ENCODE results near the gene TCERG1.
A peak's percentile ranks its signal among the peaks of the same experiment; 100 is the strongest.

TCERG1 gene

GRCh38 chr5:146475190-146475780 is 28.2 kb downstream of the TCERG1 start:
- no peak overlapping the region for H3K4me3 Mint-ChIP-seq
- ATAC-seq (ENCODE audit: low read depth) (no peak), DNase-seq (ENCODE audit: low spot score in 2 of 2) (no peak)
- H3K9me3 Mint-ChIP-seq = no peaks in the 10 kb centered on the region
- H3K36me3 Mint-ChIP-seq = peaks cover 41% of the 10 kb centered on the region
- H3K27me3 Mint-ChIP-seq = no peaks in the 10 kb centered on the region
- H3K27ac Mint-ChIP-seq = no peak overlapping the region
- H3K4me1 Mint-ChIP-seq = peaks cover 5% of the 10 kb centered on the region

- no peak overlapping the region for H3K27ac Mint-ChIP-seq
- ATAC-seq (ENCODE audit: low read depth) (no peak), DNase-seq (ENCODE audit: low spot score in 2 of 2) (no peak)
- H3K9me3 Mint-ChIP-seq = no peaks in the 10 kb centered on the region
- H3K36me3 Mint-ChIP-seq = peaks cover 39% of the 10 kb centered on the region
- no peak overlapping the region for H3K4me3 Mint-ChIP-seq
- no peaks in the 10 kb centered on the region for H3K27me3 Mint-ChIP-seq
- peaks cover 5% of the 10 kb centered on the region for H3K4me1 Mint-ChIP-seq
Measured at GRCh38 chr5:146475906-146476305, 28.8 kb downstream of the TCERG1 start.

- no peaks in the 10 kb centered on the region for H3K9me3 Mint-ChIP-seq
- H3K4me3 Mint-ChIP-seq = no peak overlapping the region
- peaks cover 37% of the 10 kb centered on the region for H3K36me3 Mint-ChIP-seq
- DNase-seq (ENCODE audit: low spot score in 2 of 2) = no peak
- no peaks in the 10 kb centered on the region for H3K27me3 Mint-ChIP-seq
- no peaks in the 10 kb centered on the region for H3K4me1 Mint-ChIP-seq
- no peak for ATAC-seq (ENCODE audit: low read depth)
- no peak overlapping the region for H3K27ac Mint-ChIP-seq
Measured at GRCh38 chr5:146482775-146483174, 35.6 kb downstream of the TCERG1 start.

- Mint-ChIP-seq H3K9me3 (no peaks in the 10 kb centered on the region), H3K4me1 (no peaks in the 10 kb centered on the region), H3K36me3 (peaks cover 43% of the 10 kb centered on the region), H3K27me3 (no peaks in the 10 kb centered on the region), H3K4me3 (no peak overlapping the region), H3K27ac (no peak overlapping the region)
- no peak for ATAC-seq (ENCODE audit: low read depth)
- DNase-seq (ENCODE audit: low spot score in 2 of 2) = no peak
Measured at GRCh38 chr5:146484714-146485391, 37.7 kb downstream of the TCERG1 start.

- ATAC-seq (ENCODE audit: low read depth) (no peak), DNase-seq (ENCODE audit: low spot score in 2 of 2) (no peak)
- peaks cover 32% of the 10 kb centered on the region for H3K36me3 Mint-ChIP-seq
- H3K4me1 Mint-ChIP-seq = no peaks in the 10 kb centered on the region
- H3K27ac Mint-ChIP-seq = no peak overlapping the region
- no peaks in the 10 kb centered on the region for H3K27me3 Mint-ChIP-seq
- no peak overlapping the region for H3K4me3 Mint-ChIP-seq
- H3K9me3 Mint-ChIP-seq = no peaks in the 10 kb centered on the region
Measured at GRCh38 chr5:146490089-146490843, 43.1 kb downstream of the TCERG1 start.

GRCh38 chr5:146494656-146495055 is 47.5 kb downstream of the TCERG1 start:
- H3K36me3 Mint-ChIP-seq = peaks cover 24% of the 10 kb centered on the region
- ATAC-seq (ENCODE audit: low read depth) (no peak), DNase-seq (ENCODE audit: low spot score in 2 of 2) (no peak)
- peaks cover 3% of the 10 kb centered on the region for H3K4me1 Mint-ChIP-seq
- no peak overlapping the region for H3K4me3 Mint-ChIP-seq
- no peaks in the 10 kb centered on the region for H3K27me3 Mint-ChIP-seq
- no peak overlapping the region for H3K27ac Mint-ChIP-seq
- H3K9me3 Mint-ChIP-seq = no peaks in the 10 kb centered on the region

GRCh38 chr5:146499680-146500079 is 52.5 kb downstream of the TCERG1 start:
- H3K9me3 Mint-ChIP-seq = no peaks in the 10 kb centered on the region
- H3K27ac Mint-ChIP-seq = no peak overlapping the region
- ATAC-seq (ENCODE audit: low read depth) = no peak
- no peaks in the 10 kb centered on the region for H3K27me3 Mint-ChIP-seq
- peaks cover 3% of the 10 kb centered on the region for H3K4me1 Mint-ChIP-seq
- H3K36me3 Mint-ChIP-seq = peaks cover 23% of the 10 kb centered on the region
- no peak overlapping the region for H3K4me3 Mint-ChIP-seq
- no peak for DNase-seq (ENCODE audit: low spot score in 2 of 2)

GRCh38 chr5:146507428-146507827 is 60.3 kb downstream of the TCERG1 start:
- ATAC-seq (ENCODE audit: low read depth) (no peak), DNase-seq (ENCODE audit: low spot score in 2 of 2) (no peak)
- H3K36me3 Mint-ChIP-seq = peaks cover 41% of the 10 kb centered on the region
- no peaks in the 10 kb centered on the region for H3K9me3 Mint-ChIP-seq
- no peak overlapping the region for H3K27ac Mint-ChIP-seq
- no peaks in the 10 kb centered on the region for H3K4me1 Mint-ChIP-seq
- no peaks in the 10 kb centered on the region for H3K27me3 Mint-ChIP-seq
- H3K4me3 Mint-ChIP-seq = no peak overlapping the region

- Mint-ChIP-seq H3K4me1 (peaks cover 2% of the 10 kb centered on the region), H3K36me3 (peaks cover 25% of the 10 kb centered on the region), H3K27ac (no peak overlapping the region), H3K9me3 (no peaks in the 10 kb centered on the region), H3K4me3 (no peak overlapping the region), H3K27me3 (no peaks in the 10 kb centered on the region)
- ATAC-seq (ENCODE audit: low read depth) = no peak
- DNase-seq (ENCODE audit: low spot score in 2 of 2) = no peak
Measured at GRCh38 chr5:146510559-146511125, 63.5 kb downstream of the TCERG1 start.

- Mint-ChIP-seq H3K27me3 (peaks cover 2% of the 10 kb centered on the region), H3K4me1 (peaks cover 5% of the 10 kb centered on the region), H3K9me3 (no peaks in the 10 kb centered on the region), H3K27ac (no peak overlapping the region), H3K36me3 (peaks cover 6% of the 10 kb centered on the region), H3K4me3 (no peak overlapping the region)
- ATAC-seq (ENCODE audit: low read depth) (no peak), DNase-seq (ENCODE audit: low spot score in 2 of 2) (no peak)
Measured at GRCh38 chr5:146513462-146513861, 66.3 kb downstream of the TCERG1 start.

GRCh38 chr5:146514575-146514974 is 67.4 kb downstream of the TCERG1 start:
- no peak for DNase-seq (ENCODE audit: low spot score in 2 of 2)
- no peak for ATAC-seq (ENCODE audit: low read depth)
- Mint-ChIP-seq H3K27me3 (peaks cover 2% of the 10 kb centered on the region), H3K36me3 (peaks cover 4% of the 10 kb centered on the region), H3K9me3 (no peaks in the 10 kb centered on the region), H3K27ac (no peak overlapping the region), H3K4me3 (no peak overlapping the region), H3K4me1 (peaks cover 7% of the 10 kb centered on the region)

GRCh38 chr5:146515473-146516150 is 68.5 kb downstream of the TCERG1 start:
- no peak for ATAC-seq (ENCODE audit: low read depth)
- Mint-ChIP-seq H3K36me3 (no peaks in the 10 kb centered on the region), H3K27me3 (peaks cover 2% of the 10 kb centered on the region), H3K27ac (no peak overlapping the region), H3K4me3 (no peak overlapping the region), H3K4me1 (peaks cover 7% of the 10 kb centered on the region), H3K9me3 (no peaks in the 10 kb centered on the region)
- no peak for DNase-seq (ENCODE audit: low spot score in 2 of 2)

GRCh38 chr5:146516151-146516475 is 69.0 kb downstream of the TCERG1 start, which contains the start of gene GPR151:
GPR151 (minus strand) TSS chr5:146516190; CDS start chr5:146516113, 77 bp downstream.
- DNase-seq (ENCODE audit: low spot score in 2 of 2) = no peak
- Mint-ChIP-seq H3K27ac (no peak within 1 kb of the TSS), H3K27me3 (peaks cover 2% of the 10 kb centered on the region), H3K36me3 (no peaks in the 10 kb centered on the region), H3K4me3 (no peak within 1 kb of the TSS), H3K4me1 (peaks cover 7% of the 10 kb centered on the region), H3K9me3 (no peaks in the 10 kb centered on the region)
- ATAC-seq (ENCODE audit: low read depth) = peak; percentile 32

GRCh38 chr5:146519554-146519953 is 72.4 kb downstream of the TCERG1 start:
- Mint-ChIP-seq H3K27me3 (peaks cover 6% of the 10 kb centered on the region), H3K4me1 (peaks cover 7% of the 10 kb centered on the region), H3K36me3 (no peaks in the 10 kb centered on the region), H3K4me3 (no peak overlapping the region), H3K27ac (no peak overlapping the region), H3K9me3 (no peaks in the 10 kb centered on the region)
- no peak for DNase-seq (ENCODE audit: low spot score in 2 of 2)
- no peak for ATAC-seq (ENCODE audit: low read depth)

All from memory B cell (primary cell).